SW480 (cell line): Measurements from ENCODE around the gene DMD.
"Not testable (repeated sequence)": the region's sequence is repeated elsewhere in the genome, so short reads cannot be mapped to it uniquely, and the experiment has no call there.

Experiments
- DNase-seq: peaks from one replicate; pipeline ENCODE4 v3.0.0-alpha.2; 2016; ENCODE audit warnings: low spot score

Gene DMD

GRCh38 chrX:31423609-31424189, 1787.7 kb downstream of the DMD start:
- DNase-seq: peak; percentile 13

DNA sequence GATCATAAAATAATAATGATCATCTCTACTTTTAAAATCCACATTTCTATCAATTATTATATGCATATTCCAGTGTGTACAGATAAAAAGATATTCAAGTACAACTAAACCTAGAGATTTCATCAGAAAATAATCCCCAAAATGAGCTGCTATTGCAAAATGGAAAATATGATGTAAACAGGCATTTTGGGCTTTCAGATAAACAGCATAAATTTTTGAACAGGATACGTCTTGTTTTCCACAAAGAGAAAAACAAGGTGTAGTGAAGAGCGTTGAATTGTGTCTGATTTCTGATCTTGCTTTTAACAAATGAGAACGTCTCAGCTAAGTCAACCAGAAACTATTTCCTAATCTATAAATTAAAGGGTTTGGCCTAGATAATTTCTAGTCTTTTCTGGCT, 1789.9 kb downstream of the DMD start:
- DNase-seq: no peak

DNA sequence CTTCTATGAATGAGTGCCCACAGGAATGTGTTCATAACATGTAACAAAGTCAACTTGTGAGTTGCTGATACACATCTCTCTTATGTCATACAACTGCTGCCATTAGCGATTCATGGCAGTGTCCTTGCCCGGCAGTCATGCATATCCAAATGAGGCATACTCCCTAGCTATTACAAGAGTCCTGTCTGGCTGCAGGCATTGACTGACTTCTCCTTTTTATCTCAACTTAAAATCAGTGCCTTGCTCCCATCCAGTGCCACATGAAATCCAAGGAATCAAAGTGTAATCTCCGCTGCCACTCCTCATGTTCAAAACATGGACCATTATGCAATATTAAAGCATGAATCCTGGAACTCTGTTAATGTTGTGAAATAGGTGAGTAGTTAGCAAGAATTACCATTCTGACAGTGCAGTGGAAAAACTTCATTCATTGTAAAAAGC, 1790.6 kb downstream of the DMD start:
- DNase-seq: no peak

GRCh38 chrX:31420302-31420701, 1791.0 kb downstream of the DMD start:
- DNase-seq: no peak

- DNase-seq: no peak
These were observed 1814.2 kb downstream of the DMD start for GRCh38 chrX:31397119-31397518.

DNA sequence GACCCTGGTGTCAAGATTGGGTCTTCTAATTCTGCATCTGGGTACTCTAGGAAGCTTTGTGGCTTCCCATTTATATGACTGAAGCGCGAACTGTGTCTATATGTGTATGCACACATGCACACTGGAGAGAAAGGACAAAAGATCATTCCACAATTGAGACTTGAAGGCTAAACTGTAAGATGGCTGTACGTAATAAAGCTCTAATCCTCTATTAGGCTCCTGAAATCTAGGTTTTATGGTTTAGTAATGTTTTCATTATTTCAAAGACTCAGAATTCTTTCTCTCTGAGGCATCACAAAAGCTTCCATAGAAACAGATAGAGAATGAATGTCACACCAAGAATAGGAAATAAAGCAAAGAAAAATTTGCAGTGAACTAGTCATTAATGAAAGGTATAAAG, 1818.8 kb downstream of the DMD start:
- DNase-seq: no peak

- DNase-seq: no peak
These were observed 1822.4 kb downstream of the DMD start for GRCh38 chrX:31388946-31389345.

- no peak for DNase-seq
These were observed 1826.9 kb downstream of the DMD start for GRCh38 chrX:31384471-31384870.

- DNase-seq: no peak
These were observed 1827.4 kb downstream of the DMD start for GRCh38 chrX:31383991-31384390.

DNA sequence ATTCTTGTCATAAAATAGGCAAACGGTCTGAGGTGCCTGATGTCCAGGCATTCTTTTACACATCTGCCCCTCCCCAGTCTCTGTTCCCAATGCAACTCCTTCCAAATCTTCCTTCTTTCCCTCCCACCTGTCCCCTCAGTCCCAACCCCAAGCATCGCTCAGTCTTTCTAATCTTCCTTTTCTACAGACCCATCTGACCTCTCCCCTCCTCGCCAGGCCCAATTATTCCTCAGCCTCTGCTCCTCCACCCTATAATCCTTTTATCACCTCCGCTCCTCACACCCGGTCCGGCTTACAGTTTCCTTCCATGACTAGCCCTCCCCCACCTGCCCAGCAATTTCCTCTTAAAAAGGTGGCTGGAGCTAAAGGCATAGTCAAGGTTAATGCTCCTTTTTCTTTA, 1832.4 kb downstream of the DMD start:
- DNase-seq: not testable (repeated sequence)

DNA sequence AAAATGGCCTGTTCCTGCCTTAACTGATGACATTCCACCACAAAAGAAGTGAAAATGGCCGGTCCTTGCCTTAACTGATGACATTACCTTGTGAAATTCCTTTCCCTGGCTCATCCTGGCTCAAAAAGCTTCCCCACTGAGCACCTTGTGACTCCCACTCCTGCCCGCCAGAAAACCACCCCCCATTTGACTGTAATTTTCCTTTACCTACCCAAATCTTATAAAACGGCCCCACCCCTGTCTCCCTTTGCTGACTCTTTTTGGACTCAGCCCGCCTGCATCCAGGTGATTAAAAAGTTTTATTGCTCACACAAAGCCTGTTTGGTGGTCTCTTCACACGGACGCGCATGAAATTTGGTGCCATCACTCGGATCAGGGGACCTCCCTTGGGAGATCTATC, 1833.5 kb downstream of the DMD start:
- DNase-seq: not testable (repeated sequence)

- no peak for DNase-seq
These were observed 1834.8 kb downstream of the DMD start for GRCh38 chrX:31376408-31377022.

GRCh38 chrX:31374786-31375185, 1836.6 kb downstream of the DMD start:
- no peak for DNase-seq

DNA sequence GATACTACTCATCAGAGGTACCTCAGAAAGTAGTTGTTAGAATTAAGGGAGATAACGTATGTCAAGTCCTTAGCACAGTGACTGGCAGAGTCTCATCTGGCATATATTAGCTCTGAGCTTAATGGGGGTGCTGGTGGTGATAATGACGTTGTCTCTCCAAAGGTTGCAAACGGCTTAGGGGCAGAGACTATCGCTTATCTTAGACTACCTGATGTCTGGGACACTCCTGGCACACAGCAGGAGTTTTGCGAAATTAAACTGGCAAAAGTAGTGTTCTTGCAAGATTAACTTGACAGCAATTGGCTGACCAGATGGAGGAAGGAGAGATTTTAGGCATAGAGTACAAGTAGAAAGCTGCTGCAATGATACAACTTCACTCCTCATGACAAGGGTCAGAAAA, 1839.4 kb downstream of the DMD start:
- DNase-seq: no peak

GRCh38 chrX:31367816-31368215, 1843.5 kb downstream of the DMD start:
- DNase-seq: no peak

DNA sequence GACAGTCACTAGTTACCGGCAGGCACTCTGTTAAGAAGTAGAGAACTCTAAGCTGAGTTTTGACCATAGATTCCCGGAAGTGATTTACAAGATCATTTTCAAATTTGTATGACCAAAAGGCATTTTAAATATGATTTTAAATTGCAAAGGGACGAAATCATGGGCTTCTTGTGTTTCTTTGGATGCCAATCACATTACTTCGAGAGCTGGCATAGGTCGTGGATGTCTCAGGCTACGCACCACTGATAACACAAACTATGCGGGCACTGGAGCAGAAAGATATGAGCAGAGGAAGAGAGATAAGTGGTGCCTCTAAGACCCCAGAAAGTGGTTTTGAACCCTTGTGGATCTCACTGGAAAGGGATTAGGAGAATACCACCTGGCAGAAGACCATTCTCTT, 1845.3 kb downstream of the DMD start:
- no peak for DNase-seq

DNA sequence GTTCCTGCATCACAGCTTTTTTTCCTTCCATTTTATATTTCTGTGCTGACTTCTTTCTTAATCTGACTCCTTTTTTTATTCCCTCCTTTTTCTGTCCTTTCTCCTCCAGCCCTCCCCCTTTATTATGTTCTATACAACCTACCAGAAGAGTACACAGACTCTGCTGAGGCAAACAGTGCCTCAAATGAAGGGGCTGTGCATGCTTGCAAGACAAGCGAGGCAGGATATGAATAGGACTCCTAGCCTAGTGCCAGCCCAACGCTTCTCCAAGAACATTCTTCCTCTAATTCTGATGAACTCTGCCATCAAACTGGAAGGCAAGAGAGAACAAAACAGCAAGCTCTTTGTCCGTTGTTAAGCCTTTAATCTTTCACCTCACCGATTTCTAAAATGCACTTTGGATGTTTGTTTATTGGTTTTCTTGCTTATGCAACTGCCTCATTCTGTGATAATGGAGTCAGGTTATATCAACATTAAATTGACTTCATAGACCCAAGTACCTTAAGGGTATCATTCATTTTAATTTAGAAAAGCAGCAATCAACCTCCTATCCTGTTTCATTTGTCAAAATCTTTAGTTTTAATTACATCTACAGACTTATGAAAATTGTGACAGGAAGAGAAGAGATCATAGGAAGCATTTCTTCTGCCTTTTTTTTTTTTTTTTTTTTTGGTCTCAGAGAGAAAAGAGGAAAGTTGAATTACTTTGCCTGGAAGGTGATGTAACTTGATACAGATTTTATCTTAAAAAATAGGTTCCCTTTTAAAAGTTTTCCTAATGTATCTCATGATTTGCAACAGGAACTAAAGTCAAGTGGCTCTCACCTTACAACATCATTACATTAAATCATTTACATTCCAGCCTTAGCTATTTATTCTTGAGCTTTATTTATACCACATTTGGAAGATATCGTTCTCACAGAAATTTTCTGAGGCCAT, 1854.8 kb downstream of the DMD start:
- no peak for DNase-seq

DNA sequence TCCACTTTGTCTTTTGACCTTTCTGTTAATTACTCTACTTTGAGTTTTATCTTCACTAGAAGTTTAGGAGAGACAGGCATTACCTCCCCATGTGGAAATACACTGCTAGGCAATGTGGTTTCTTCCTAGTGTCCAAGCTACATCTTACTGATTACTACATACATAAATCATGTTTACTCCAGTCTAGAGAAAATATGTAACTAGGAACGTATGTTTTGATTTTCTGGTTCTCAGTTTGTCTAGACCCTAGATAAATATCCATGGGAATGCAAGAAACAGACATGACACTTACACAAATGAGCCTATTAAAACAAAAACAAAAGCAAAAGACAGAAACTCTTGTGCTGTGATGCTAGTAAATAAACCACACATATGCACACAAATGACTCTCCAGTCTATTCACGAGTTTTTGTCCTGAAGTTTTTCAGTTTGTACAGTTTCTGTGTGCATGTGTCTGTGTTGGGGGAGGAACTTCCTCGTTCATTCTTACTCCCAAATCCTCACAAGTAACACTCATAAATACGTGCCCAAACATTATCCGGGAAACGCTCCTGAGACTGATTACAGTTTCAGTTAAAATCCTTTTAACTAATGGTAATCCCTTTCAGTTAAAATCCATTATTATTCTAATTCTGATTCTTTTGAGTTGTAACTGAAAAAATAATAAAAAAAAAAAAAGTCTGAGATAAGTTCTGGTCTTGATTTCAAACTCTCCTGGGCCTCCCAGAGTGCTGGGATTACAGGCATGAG, 1856.0 kb downstream of the DMD start:
- no peak for DNase-seq

- no peak for DNase-seq
These were observed 1858.3 kb downstream of the DMD start for GRCh38 chrX:31353095-31353494.

DNA sequence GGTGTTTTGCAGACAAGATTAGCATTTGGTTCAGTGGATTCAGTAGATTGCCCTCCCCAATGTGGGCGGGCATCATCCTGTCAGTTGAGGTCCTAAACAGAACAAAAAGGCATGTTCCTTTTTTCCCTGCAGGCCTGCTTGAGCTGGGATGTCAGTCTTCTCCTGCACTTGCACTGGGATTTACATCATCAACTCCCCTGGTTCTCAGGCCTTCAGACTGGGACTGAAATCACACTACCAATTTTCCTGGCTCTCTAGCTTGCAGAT, 1860.6 kb downstream of the DMD start:
- no peak for DNase-seq

DNA sequence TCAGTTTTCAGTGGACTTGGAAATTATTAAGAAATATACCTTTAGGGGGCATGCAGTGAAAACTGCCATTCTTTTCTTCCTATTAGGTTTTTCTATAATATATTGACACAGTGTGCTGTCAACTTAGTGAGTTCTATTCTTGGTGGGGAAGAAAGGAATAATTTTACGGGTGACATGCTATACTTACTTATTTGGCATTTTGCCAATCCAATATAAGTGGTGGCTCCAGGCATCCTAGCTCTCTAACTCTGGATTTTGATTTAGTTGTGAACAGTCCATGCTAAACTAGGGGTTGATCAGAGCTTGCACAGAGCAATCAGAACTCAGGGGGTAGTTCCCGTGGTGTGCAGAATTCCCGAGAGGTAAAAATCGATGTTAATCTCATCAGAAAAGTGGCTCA, 1861.8 kb downstream of the DMD start:
- no peak for DNase-seq

- DNase-seq: no peak
These were observed 1870.8 kb downstream of the DMD start for GRCh38 chrX:31340587-31340986.

DNA sequence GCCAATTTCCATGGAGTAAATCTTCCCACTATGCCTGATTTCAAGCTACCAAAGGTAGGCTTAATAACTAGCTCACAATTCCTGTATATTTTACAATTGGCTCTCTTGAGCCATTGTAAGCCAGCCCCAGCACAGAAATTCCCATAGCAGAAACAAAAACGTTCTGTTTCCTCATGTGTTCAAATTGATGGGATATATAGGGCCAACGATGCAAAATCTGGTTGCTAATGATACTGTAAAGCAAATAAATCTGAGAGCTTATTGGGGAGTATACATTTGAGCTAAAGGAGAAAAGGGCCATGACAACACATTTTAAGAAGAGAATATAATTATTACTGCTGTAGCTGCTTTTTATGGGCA, 1872.4 kb downstream of the DMD start:
- no peak for DNase-seq
